Measurements from ENCODE around the gene ART3.
"Not testable (repeated sequence)": the region's sequence is repeated elsewhere in the genome, so short reads cannot be mapped to it uniquely, and the experiment has no call there.

ART3 gene

GRCh38 chr4:76074468-76074867 is at the start of gene ART3:
TSS of gene ART3 (plus strand) at chr4:76074709. CDS start at chr4:76075890, 1,181 bp downstream.
- no peak for DNase-seq (ENCODE audit: low spot score)

GRCh38 chr4:76028350-76028765 is 46.2 kb upstream of the ART3 start:
- no peak for DNase-seq (ENCODE audit: low spot score)

- no peak for DNase-seq (ENCODE audit: low spot score)
Observed at GRCh38 chr4:76029300-76029699, 45.2 kb upstream of the ART3 start.

GRCh38 chr4:76035141-76035540 is 39.4 kb upstream of the ART3 start:
- DNase-seq (ENCODE audit: low spot score), result no peak

GRCh38 chr4:76035799-76036380 is 38.6 kb upstream of the ART3 start, which contains the start of gene CXCL11:
TSS of gene CXCL11 (minus strand) at chr4:76036070. CDS start at chr4:76035987, 83 bp downstream.
- no peak for DNase-seq (ENCODE audit: low spot score)

GRCh38 chr4:76036855-76037254 is 37.7 kb upstream of the ART3 start:
- no peak for DNase-seq (ENCODE audit: low spot score)

GRCh38 chr4:76042241-76042998 is 32.1 kb upstream of the ART3 start:
- not testable (repeated sequence) for DNase-seq (ENCODE audit: low spot score)

GRCh38 chr4:76043306-76043705 is 31.2 kb upstream of the ART3 start:
- DNase-seq (ENCODE audit: low spot score), result not testable (repeated sequence)

- DNase-seq (ENCODE audit: low spot score), result not testable (repeated sequence)
Observed at GRCh38 chr4:76044686-76045085, 29.8 kb upstream of the ART3 start.

- DNase-seq (ENCODE audit: low spot score), result not testable (repeated sequence)
Observed at GRCh38 chr4:76049860-76050416, 24.6 kb upstream of the ART3 start.

- not testable (repeated sequence) for DNase-seq (ENCODE audit: low spot score)
Observed at GRCh38 chr4:76050560-76051050, 23.9 kb upstream of the ART3 start.

GRCh38 chr4:76053730-76054129 is 20.8 kb upstream of the ART3 start:
- DNase-seq (ENCODE audit: low spot score), result no peak

- DNase-seq (ENCODE audit: low spot score), result no peak
Observed at GRCh38 chr4:76055016-76055415, 19.5 kb upstream of the ART3 start.

- no peak for DNase-seq (ENCODE audit: low spot score)
Observed at GRCh38 chr4:76055421-76055820, 19.1 kb upstream of the ART3 start.

- no peak for DNase-seq (ENCODE audit: low spot score)
Observed at GRCh38 chr4:76058302-76058701, 16.2 kb upstream of the ART3 start.

- DNase-seq (ENCODE audit: low spot score), result no peak
Observed at GRCh38 chr4:76058888-76059426, 15.6 kb upstream of the ART3 start.

GRCh38 chr4:76059750-76060149 is 14.8 kb upstream of the ART3 start:
- DNase-seq (ENCODE audit: low spot score), result no peak

- peak; percentile 9 for DNase-seq (ENCODE audit: low spot score)
Observed at GRCh38 chr4:76060506-76060905, 14.0 kb upstream of the ART3 start.

GRCh38 chr4:76061421-76061820 is 13.1 kb upstream of the ART3 start:
- no peak for DNase-seq (ENCODE audit: low spot score)

GRCh38 chr4:76061982-76062381 is 12.5 kb upstream of the ART3 start:
- DNase-seq (ENCODE audit: low spot score), result no peak

- no peak for DNase-seq (ENCODE audit: low spot score)
Observed at GRCh38 chr4:76066546-76066945, 8.0 kb upstream of the ART3 start.

GRCh38 chr4:76067652-76068286 is 6.7 kb upstream of the ART3 start:
- peak; percentile 54 for DNase-seq (ENCODE audit: low spot score)

All from SW480 (cell line).